ENCODE results near the gene SLK.

Gene SLK

DNA sequence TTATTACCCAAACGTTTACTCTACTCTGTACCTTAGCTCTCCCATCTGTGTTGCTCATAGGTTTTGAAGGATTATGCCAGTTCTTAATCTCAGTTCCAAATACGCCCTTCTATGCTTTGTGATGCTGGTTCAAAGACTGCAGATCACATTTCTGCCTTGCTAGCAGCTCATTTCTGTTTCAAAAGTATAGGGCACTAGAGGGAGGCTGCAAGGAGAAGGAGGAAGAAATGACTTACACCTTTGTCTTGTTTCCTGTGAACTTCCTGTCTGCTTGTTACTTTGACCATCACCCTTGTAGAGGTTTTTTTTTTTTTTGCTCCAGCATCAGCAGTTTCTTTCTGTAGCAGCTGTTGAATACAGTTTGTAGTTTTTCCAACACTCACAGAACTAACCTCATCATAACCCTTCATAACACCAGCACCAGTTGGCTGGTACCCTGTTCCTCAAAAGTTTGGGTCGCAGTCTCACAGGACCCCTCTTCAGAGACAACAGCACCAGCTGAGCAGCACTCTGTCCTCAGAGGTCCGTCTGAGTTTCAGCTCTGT lies 16.5 kb downstream of the SLK start:
- DNase-seq (ENCODE audit: low read depth), result no peak
- TF ChIP-seq CTCF (conservative IDR thresholded peaks at IDR 0.05; ENCODE audit: low read length), result no peak
- no peak overlapping the region for H3K4me3 ChIP-seq (ENCODE audit: low read length)

DNA sequence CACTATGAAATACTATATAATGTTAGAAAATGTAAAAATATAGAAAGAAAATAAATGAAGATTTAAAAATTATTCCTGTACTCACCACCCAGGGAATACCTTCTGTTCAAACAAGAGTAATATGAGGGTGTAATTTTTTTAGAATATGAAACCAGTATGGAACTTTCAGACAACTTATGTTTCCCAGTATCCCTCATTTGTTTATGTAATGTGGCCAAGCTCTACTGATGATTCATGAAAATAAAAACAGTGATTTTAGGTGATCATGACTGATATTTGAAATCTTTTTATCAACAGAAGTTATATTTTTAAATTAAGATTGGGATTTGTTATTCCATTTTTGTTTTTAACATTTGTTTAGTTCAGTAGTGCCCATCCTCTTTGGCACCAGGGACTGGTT lies 18.8 kb downstream of the SLK start:
- no peak for TF ChIP-seq CTCF (conservative IDR thresholded peaks at IDR 0.05; ENCODE audit: low read length)
- no peak overlapping the region for H3K4me3 ChIP-seq (ENCODE audit: low read length)
- no peak for DNase-seq (ENCODE audit: low read depth)

DNA sequence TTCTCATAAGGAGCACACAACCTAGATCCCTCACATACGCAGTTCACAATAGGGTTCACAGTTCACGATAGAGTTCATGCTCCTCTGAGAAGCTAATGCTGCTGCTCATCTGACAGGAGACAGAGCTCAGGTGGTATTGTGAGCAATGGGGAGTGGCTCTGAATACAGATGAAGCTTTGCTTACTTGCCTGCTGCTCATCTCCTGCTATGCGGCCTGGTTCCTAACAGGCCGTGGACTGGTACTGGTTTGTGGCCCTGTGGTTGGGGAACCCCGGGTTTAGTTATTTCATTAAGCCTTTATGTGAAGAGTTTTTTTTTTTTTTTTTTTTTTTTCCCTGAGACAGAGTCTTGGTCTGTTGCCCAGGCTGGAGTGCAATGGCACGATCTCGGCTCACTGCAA lies 19.4 kb downstream of the SLK start:
- TF ChIP-seq CTCF (conservative IDR thresholded peaks at IDR 0.05; ENCODE audit: low read length), result no peak
- no peak overlapping the region for H3K4me3 ChIP-seq (ENCODE audit: low read length)
- no peak for DNase-seq (ENCODE audit: low read depth)

GRCh38 chr10:103990121-103990520 lies 23.2 kb downstream of the SLK start:
- no peak overlapping the region for H3K4me3 ChIP-seq (ENCODE audit: low read length)
- DNase-seq (ENCODE audit: low read depth), result no peak
- no peak for TF ChIP-seq CTCF (conservative IDR thresholded peaks at IDR 0.05; ENCODE audit: low read length)

DNA sequence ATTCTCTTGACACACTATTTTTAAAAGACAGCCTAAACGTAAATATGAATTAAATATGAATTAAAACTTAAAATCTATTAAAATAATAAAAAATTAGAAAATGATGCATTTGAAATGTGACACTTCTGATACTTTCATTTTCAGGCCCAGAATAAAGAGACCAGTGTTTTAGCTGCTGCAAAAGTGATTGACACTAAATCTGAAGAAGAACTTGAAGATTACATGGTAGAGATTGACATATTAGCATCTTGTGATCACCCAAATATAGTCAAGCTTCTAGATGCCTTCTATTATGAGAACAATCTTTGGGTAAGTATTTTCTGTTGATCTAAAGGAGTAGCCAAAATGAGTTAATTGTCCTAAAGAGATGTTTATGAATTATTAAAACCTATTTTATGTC lies 23.6 kb downstream of the SLK start:
- DNase-seq (ENCODE audit: low read depth), result no peak
- no peak for TF ChIP-seq CTCF (conservative IDR thresholded peaks at IDR 0.05; ENCODE audit: low read length)

GRCh38 chr10:103991393-103992128 lies 24.6 kb downstream of the SLK start:
- H3K4me3 ChIP-seq (ENCODE audit: low read length), result no peak overlapping the region
- no peak for TF ChIP-seq CTCF (conservative IDR thresholded peaks at IDR 0.05; ENCODE audit: low read length)
- no peak for DNase-seq (ENCODE audit: low read depth)

More for the DNA sequence above, 23.6 kb downstream of the SLK start:
- H3K4me3 ChIP-seq (ENCODE audit: low read length), result no peak overlapping the region

DNA sequence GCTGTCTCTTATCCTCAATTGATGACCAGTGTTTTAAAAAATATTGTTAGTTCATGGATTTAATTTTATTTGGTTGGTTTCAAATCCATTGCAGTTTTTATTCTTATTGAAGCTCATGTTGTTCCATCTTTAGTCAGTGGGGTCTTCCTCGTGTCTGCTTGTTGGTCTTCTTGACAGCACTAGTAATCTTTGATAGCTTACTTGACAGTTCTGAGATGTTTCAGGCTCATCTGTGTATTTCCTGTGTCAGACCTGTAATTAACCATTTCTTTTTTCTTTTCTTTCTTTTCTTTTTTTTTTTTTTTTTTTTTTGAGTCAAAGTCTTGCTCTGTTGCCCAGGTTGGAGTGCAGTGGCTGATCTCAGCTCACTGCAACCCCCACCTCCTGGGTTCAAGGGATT lies 28.2 kb downstream of the SLK start:
- no peak for TF ChIP-seq CTCF (conservative IDR thresholded peaks at IDR 0.05; ENCODE audit: low read length)
- no peak for DNase-seq (ENCODE audit: low read depth)
- H3K4me3 ChIP-seq (ENCODE audit: low read length), result no peak overlapping the region

Data from AG10803 (cell line).